Measurements from ENCODE around the gene COPS4.
"Not testable (repeated sequence)": the region's sequence is repeated elsewhere in the genome, so short reads cannot be mapped to it uniquely, and the experiment has no call there.

COPS4 gene

DNA sequence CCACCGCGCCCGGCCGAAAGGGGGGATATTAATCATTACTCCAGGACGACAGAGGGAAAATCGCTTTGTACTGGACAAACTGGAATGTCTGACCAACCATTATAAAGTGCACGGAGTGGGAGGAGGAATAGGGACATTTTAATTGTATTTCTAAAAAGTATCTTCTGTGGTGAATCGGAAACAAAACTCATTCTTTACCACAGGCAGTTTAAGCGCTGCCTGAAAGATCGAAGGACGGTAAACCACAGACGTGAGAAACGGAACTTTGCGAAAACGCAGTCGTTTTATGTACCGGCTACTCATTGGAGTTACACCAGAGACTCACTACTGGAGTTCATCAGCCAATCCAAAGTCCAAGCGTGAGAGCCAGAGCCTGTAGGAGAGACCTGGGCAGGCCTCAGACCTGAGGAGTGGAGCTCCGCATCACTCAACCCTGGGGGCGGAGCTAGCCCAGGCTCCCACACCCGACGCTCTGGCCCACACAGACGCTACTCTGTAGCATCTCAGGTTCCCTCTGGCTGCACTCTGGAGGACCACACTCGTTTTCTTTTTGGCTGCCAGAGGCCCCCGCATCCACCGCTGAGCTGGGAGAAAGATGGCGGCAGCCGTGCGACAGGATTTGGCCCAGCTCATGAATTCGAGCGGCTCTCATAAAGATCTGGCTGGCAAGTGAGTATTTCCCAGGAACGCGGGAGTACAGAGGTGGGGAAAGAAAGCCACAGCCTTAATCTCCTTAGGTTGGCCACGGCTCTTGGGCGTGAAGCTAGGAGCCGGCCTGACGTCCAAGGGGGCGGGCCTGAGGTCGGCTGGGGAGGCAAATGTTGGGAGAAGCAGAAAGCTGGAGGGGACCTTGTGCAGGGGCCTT lies at the start of gene COPS4:
TSS of gene COPS4 (plus strand) at position 554 of the 865 bp plus-strand sequence. CDS start at position 596, 42 bp downstream.
- Mint-ChIP-seq H3K27ac (peak within 1 kb of the TSS; percentile 94), H3K9me3 (no peaks in the 10 kb centered on the region), H3K4me3 (peak within 1 kb of the TSS; percentile 89), H3K36me3 (peaks cover 13% of the 10 kb centered on the region), H3K4me1 (peaks cover 33% of the 10 kb centered on the region)
- ATAC-seq (peak; percentile 98), DNase-seq (ENCODE audit: low spot score in 2 of 2) (peak; percentile 77 to 94)

DNA sequence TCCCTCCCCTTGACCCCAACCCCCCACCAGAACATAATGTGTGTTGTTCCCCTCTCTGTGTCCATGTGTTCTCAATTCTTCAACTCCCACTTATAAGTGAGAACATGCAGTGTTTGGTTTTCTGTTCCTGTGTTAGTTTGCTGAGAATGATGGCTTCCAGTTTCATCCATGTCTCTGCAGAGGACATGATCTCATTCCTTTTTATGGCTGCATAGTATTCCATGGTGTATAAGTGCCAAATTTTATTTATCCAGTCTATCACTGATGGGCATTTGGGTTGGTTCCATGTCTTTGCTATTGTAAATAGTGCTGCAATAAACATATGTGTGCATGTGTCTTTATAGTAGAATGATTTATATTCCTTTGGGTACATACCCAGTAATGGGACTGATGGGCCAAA lies 47.5 kb upstream of the COPS4 start:
- peaks cover 23% of the 10 kb centered on the region for H3K36me3 Mint-ChIP-seq
- not testable (repeated sequence) for DNase-seq (ENCODE audit: low spot score in 2 of 2); H3K9me3 Mint-ChIP-seq; ATAC-seq; H3K27ac Mint-ChIP-seq; H3K4me3 Mint-ChIP-seq
- peaks cover 15% of the 10 kb centered on the region for H3K4me1 Mint-ChIP-seq

DNA sequence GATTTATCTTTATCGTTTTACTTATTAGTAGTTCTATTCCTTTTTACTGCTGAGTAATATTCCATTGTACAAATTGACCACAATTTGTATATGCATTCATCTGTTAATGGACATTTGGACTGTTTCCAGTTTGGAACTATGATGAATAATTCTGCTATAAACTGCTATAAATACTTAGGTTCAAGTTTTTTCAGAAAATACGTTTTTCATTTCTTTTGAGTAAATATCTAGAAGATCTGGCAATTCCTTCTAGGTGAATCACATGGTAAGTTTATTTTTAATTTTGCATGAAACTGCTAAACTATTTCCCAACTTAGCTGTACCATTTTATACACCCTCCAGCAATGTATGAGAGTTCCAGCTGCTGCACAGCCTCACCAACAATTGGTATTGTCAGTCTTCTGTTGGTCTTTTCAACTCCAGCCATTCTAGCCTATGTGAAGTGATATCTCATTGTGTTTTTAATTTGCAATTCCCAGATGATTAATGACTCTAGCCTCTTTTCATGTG lies 46.6 kb upstream of the COPS4 start:
- H3K9me3 Mint-ChIP-seq, result no peaks in the 10 kb centered on the region
- H3K27ac Mint-ChIP-seq, result no peak overlapping the region
- no peak for DNase-seq (ENCODE audit: low spot score in 2 of 2)
- H3K4me3 Mint-ChIP-seq, result no peak overlapping the region
- no peak for ATAC-seq
- H3K36me3 Mint-ChIP-seq, result peaks cover 21% of the 10 kb centered on the region
- H3K4me1 Mint-ChIP-seq, result peaks cover 15% of the 10 kb centered on the region

DNA sequence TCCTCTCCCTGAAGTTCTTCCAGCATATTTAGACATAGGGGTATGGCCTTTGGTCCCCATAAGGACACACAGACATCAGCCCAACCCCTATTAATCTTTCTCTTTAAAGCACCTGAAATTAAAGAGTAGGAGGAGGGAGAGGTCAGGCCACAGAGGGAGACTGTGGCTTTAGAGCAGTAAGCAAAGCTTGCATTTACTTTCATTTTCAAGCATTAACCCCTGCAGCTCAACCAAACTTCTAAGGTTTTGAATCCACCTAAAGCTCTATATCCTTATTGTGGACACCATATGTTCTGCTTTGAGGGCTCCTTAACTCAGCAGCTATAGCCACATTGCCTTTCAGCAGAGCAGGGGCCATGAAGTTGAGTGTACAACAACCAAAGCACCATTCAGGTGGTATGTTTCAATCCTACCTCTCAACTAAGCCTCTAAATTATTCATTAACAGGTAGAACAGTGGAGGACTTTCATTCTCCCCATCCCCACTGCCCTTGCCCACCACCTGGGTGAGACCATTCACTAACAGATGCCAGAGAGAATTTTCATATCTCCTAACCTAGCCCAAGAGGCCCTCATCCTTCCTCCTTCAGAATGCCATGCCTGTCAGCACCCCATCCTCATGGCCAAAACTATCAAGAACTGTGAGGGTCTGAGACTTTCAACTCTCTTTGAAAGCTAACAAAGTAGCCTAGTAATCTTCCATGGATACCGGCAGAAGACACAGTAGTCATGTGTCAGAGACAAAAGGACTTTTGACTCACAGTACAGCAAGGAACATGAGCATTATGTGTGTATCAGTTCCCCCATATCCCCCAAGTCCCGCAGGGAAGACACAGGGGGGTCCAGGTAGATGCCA lies 45.2 kb upstream of the COPS4 start:
- ATAC-seq, result peak; percentile 72

DNA sequence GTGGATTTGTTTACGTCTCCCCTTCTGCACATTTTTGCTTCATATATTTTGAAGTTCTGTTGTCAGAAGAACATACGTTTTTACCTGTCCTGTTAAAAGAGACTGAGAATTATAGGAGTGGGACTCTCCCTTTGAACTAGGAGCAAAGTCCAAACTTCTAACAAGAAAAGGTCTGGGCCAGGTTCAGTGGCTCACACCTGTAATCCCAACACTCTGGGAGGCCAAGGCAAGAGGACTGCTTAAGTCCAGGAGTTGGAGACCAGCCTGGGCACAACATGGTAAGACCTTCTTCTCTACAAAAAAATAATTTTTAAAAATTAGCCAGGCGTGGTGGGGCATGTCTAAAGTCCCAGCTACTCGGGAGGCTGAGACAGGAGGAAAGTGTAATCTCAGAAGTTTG lies 40.1 kb upstream of the COPS4 start:
- DNase-seq (ENCODE audit: low spot score in 2 of 2) (no peak), ATAC-seq (no peak)
- Mint-ChIP-seq H3K4me1 (peaks cover 12% of the 10 kb centered on the region), H3K9me3 (no peaks in the 10 kb centered on the region), H3K27ac (no peak overlapping the region), H3K36me3 (peaks cover 14% of the 10 kb centered on the region), H3K4me3 (no peak overlapping the region)

More for the DNA sequence above, 45.2 kb upstream of the COPS4 start:
- no peak for DNase-seq (ENCODE audit: low spot score in 2 of 2)
- no peaks in the 10 kb centered on the region for H3K9me3 Mint-ChIP-seq
- peaks cover 15% of the 10 kb centered on the region for H3K4me1 Mint-ChIP-seq
- H3K36me3 Mint-ChIP-seq, result peaks cover 12% of the 10 kb centered on the region
- H3K4me3 Mint-ChIP-seq, result peak overlapping the region; percentile 51
- peak overlapping the region; percentile 4 for H3K27ac Mint-ChIP-seq

DNA sequence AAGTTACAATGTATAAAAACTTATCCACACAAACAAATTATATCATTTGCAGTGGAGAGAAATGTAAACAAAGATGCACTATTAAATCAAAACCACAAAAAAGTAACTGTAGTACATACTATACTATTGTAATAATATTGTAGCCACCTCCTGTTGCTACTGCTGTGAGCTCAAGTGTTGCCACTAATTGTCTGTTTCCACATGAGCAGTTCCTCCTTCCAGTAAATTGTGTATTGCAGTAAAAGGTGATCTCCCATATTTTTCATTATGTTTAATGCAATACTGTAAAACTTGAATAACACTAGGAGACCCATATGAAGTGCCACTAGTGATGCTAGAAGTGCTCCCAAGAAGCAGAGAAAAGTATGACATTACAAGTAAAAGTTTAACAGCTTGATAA lies 36.1 kb upstream of the COPS4 start:
- no peak overlapping the region for H3K27ac Mint-ChIP-seq
- ATAC-seq (no peak), DNase-seq (ENCODE audit: low spot score in 2 of 2) (no peak)
- H3K9me3 Mint-ChIP-seq, result no peaks in the 10 kb centered on the region
- H3K4me3 Mint-ChIP-seq, result no peak overlapping the region
- H3K4me1 Mint-ChIP-seq, result peaks cover 12% of the 10 kb centered on the region
- H3K36me3 Mint-ChIP-seq, result peaks cover 6% of the 10 kb centered on the region

DNA sequence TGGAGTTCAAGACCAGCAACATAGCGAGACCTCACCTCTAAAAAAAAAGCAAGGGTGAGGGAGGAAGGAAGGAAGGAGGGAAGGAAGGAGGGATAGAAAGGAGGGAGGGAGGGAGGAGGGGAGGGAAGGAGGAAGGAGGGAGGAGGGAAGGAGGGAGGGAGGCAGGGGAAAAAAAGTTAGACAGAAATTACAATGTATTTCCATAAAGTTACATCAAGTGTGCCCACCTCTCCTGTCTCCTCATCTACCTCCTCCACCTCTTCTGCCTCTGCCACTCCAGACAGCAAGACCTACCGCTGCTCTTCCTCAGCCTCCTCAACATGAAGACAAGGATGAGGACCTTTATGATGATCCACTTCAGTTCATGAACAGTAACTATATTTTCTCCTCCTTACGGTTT lies 32.7 kb upstream of the COPS4 start:
- H3K4me1 Mint-ChIP-seq, result peaks cover 20% of the 10 kb centered on the region
- no peaks in the 10 kb centered on the region for H3K9me3 Mint-ChIP-seq
- ATAC-seq, result no peak
- H3K27ac Mint-ChIP-seq, result no peak overlapping the region
- peak in 1 of 2 donors; percentile 8 for DNase-seq (ENCODE audit: low spot score in 2 of 2)
- no peak overlapping the region for H3K4me3 Mint-ChIP-seq
- no peaks in the 10 kb centered on the region for H3K36me3 Mint-ChIP-seq

DNA sequence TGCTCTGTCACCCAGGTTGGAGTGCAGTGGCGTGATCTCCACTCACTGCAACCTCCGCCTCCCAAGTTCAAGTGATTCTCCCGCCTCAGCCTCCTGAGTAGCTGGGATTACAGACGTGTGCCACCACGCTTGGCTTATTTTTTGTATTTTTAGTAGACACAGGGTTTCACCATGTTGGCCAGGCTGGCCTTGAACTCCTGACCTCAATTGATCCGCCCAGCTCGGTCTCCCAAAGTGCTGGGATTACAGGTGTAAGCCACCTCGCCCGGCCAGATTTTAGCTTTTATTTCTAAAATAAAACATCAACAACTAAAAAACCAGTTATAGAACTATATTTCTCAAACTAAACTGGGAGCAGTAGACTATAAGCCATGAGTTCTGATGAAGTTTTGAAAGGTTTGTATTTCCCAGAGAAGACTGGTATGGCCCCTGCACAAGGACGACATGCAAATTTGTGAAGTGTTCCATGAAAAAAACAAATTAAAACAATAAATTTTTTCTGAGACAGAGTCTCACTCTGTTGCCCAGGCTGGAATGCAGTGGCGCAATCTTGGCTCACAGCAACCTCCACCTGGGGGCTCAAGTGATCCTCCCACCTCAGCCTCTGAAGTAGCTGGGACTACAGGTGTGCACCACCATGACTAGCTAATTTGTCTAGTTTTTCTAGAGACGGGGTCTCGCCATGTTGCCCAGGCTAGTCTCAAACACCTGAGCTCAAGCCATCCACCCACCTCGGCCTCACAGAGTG lies 31.8 kb upstream of the COPS4 start:
- DNase-seq (ENCODE audit: low spot score in 2 of 2), result peak in 1 of 2 donors; percentile 23
- not testable (repeated sequence) for H3K27ac Mint-ChIP-seq, H3K36me3 Mint-ChIP-seq, ATAC-seq, H3K4me3 Mint-ChIP-seq, H3K9me3 Mint-ChIP-seq
- peaks cover 27% of the 10 kb centered on the region for H3K4me1 Mint-ChIP-seq

DNA sequence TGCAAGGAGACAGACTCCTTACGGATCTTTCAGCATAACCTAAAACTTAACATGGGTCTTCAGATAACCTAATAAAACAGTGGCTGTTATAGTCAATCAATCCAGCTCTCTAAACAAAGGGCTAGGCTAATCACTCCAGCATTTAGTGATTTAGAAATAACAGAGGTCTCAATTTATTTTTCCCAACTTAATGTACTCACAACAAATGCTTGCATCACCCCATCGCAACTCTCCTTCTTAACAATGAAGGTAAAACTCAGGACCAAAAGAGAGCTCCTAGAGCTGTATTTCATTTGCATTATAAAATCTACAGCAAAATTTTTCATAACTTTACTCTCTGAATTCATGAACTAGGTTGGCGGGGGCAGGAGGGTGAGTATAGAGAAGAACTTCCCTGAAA lies 25.5 kb upstream of the COPS4 start:
- H3K4me3 Mint-ChIP-seq, result peak overlapping the region; percentile 96
- DNase-seq (ENCODE audit: low spot score in 2 of 2), result no peak

DNA sequence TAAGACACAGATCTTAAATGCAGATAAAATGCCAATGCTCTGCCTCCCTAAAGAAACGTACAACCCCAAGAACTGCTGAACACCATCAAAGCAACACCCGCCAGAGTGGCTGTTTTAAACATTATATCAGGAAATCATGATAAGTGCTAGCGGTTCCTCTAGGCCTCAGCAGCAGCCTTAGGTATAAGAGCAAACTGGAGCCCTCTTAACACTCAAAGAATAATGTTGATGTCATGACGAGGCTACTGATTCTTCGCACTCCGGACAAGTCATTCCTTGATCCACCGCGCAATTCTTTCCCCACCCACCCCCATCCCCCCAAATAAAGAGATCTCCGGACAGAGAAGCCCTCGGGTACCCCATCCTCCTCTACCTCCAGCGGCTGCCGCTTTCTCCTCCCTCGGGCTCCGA lies 24.9 kb upstream of the COPS4 start:
- Mint-ChIP-seq H3K9me3 (no peaks in the 10 kb centered on the region), H3K4me1 (peaks cover 46% of the 10 kb centered on the region), H3K27ac (peak overlapping the region; percentile 98), H3K36me3 (peaks cover 6% of the 10 kb centered on the region), H3K4me3 (peak overlapping the region; percentile 96)
- ATAC-seq, result peak; percentile 2
- peak in 1 of 2 donors; percentile 6 for DNase-seq (ENCODE audit: low spot score in 2 of 2)

More for the DNA sequence above, 25.5 kb upstream of the COPS4 start:
- peaks cover 6% of the 10 kb centered on the region for H3K36me3 Mint-ChIP-seq
- H3K27ac Mint-ChIP-seq, result peak overlapping the region; percentile 98
- no peaks in the 10 kb centered on the region for H3K9me3 Mint-ChIP-seq
- no peak for ATAC-seq
- H3K4me1 Mint-ChIP-seq, result peaks cover 46% of the 10 kb centered on the region

DNA sequence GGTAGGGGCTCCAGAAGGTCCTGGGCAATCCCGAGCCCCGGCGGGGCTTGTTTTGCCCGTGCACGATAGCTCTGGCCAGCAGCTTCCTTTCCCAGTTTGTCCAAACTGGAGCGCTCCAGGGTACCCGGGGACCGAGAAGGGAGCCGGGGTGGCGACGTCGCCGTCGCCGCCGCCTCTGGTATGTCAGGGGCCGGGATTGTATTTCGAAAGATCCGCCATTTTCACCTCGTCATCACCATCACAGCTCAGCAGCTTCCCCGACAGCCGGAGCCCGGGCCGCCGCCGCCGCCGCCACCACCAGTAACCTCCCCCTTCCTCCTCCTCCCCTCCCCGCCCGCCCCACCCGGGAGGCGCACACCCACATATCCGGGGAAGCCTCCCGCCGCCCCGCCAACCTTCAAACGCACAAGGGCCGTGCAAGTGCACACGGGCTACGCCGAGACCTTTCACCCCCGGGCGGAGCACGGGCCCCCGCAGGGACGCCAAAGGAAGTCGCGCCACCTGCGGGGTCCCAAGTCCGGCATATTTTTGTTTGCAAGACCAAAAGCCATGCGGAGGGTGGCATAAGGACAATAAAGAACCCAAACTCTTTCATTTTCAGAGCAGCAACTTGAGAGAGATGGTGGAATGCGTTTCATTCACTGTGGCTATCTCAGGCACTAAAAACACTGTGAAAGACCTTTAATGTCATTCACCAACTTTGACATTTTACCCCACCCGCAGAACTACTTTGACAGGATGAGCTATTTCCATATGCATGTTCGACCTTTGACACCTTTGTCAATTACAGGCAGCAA lies 24.3 kb upstream of the COPS4 start, which contains the start of gene LIN54:
TSS of gene LIN54 (minus strand) at position 302 of the 797 bp plus-strand sequence. CDS start 25,979 bp downstream, outside the sequence.
- Mint-ChIP-seq H3K4me1 (peaks cover 45% of the 10 kb centered on the region), H3K27ac (peak within 1 kb of the TSS; percentile 98), H3K4me3 (peak within 1 kb of the TSS; percentile 96), H3K36me3 (peaks cover 6% of the 10 kb centered on the region), H3K9me3 (no peaks in the 10 kb centered on the region)
- DNase-seq (ENCODE audit: low spot score in 2 of 2), result peak; percentile 58 to 87
- ATAC-seq, result peak; percentile 75

DNA sequence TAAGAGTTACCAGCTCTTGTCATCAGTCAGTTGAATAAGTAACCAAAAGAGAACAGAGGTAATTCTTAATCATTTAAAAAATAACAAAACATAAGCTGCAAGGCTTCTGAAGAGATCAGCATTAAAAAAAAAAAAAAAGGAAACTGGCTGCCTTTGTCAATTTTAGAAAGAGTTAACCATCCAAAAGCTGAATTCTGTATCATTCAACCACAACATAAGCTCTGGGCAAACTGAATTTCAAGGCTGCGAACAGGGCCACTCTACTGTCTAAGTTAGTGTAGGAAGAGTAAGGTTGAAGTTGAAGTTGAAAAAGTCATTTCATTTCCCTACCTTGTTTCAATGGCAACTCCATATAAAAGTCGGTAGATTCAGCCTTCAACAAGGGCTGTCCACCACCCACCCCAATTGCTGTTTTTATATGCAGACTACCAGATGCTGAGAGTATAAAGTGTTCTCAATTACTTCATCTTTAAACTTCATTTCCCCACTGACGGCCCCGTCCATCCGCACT lies 23.2 kb upstream of the COPS4 start:
- Mint-ChIP-seq H3K4me3 (peak overlapping the region; percentile 96), H3K9me3 (no peaks in the 10 kb centered on the region), H3K4me1 (peaks cover 40% of the 10 kb centered on the region), H3K36me3 (peaks cover 6% of the 10 kb centered on the region), H3K27ac (peak overlapping the region; percentile 98)
- DNase-seq (ENCODE audit: low spot score in 2 of 2), result no peak
- no peak for ATAC-seq

DNA sequence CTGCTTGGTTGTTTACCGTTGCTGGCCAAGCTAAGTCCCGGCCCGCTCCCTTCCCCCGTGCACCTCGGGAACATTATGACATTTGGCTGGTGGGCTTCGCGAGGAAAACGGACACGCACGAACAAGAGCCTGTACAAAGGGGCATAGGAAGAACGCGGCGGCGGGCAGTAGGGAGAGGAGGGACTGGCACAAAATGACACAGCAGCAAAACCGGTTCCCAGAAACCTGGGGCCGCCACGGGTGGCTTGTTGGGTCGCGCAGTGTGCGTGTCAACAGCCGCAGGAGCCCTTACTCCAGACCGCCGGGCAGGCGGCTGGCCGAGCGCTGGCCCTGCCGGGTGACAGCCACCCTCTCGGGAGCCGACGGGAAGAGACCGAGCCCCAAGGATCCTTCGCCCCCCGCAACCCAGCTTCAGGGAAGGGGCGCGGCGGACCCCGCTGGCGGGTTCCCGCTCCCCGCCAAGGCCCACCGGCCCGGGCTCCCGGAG lies 22.7 kb upstream of the COPS4 start:
- no peaks in the 10 kb centered on the region for H3K9me3 Mint-ChIP-seq
- DNase-seq (ENCODE audit: low spot score in 2 of 2) (peak in 1 of 2 donors; percentile 28), ATAC-seq (peak; percentile 12)
- peaks cover 6% of the 10 kb centered on the region for H3K36me3 Mint-ChIP-seq
- H3K4me1 Mint-ChIP-seq, result peaks cover 38% of the 10 kb centered on the region
- H3K4me3 Mint-ChIP-seq, result peak overlapping the region; percentile 96
- H3K27ac Mint-ChIP-seq, result peak overlapping the region; percentile 98
